ENCODE measurements around the gene PTBP1.
"Not testable (repeated sequence)": the region's sequence is repeated elsewhere in the genome, so short reads cannot be mapped to it uniquely, and the experiment has no call there.

PTBP1 gene

GRCh38 chr19:810077-810855, 13.0 kb downstream of the PTBP1 start:
- DNase-seq (ENCODE audit: low spot score) = no peak

GRCh38 chr19:810883-811489, 13.7 kb downstream of the PTBP1 start:
- DNase-seq (ENCODE audit: low spot score) = no peak

- DNase-seq (ENCODE audit: low spot score) = no peak
Observed at GRCh38 chr19:811506-812048, 14.3 kb downstream of the PTBP1 start.

- DNase-seq (ENCODE audit: low spot score) = no peak
Observed at GRCh38 chr19:812049-812746, 14.9 kb downstream of the PTBP1 start.

GRCh38 chr19:812747-813218, 15.5 kb downstream of the PTBP1 start:
- DNase-seq (ENCODE audit: low spot score) = no peak

GRCh38 chr19:813219-814151, 16.2 kb downstream of the PTBP1 start:
- no peak for DNase-seq (ENCODE audit: low spot score)

- DNase-seq (ENCODE audit: low spot score) = no peak
Observed at GRCh38 chr19:814152-815078, 17.2 kb downstream of the PTBP1 start.

GRCh38 chr19:815079-815774, 18.0 kb downstream of the PTBP1 start:
- DNase-seq (ENCODE audit: low spot score) = no peak

- no peak for DNase-seq (ENCODE audit: low spot score)
Observed at GRCh38 chr19:815775-816499, 18.7 kb downstream of the PTBP1 start.

GRCh38 chr19:816500-816857, 19.2 kb downstream of the PTBP1 start:
- DNase-seq (ENCODE audit: low spot score) = no peak

- DNase-seq (ENCODE audit: low spot score) = not testable (repeated sequence)
Observed at GRCh38 chr19:820212-820611, 23.0 kb downstream of the PTBP1 start.

- no peak for DNase-seq (ENCODE audit: low spot score)
Observed at GRCh38 chr19:821231-821824, 24.1 kb downstream of the PTBP1 start.

GRCh38 chr19:821825-822503, 24.7 kb downstream of the PTBP1 start, which contains the start of gene PLPPR3:
Gene PLPPR3 (minus strand): TSS chr19:821955. CDS start chr19:821559, 396 bp downstream.
- no peak for DNase-seq (ENCODE audit: low spot score)

- no peak for DNase-seq (ENCODE audit: low spot score)
Observed at GRCh38 chr19:823565-824121, 26.4 kb downstream of the PTBP1 start.

- DNase-seq (ENCODE audit: low spot score) = no peak
Observed at GRCh38 chr19:824885-825284, 27.6 kb downstream of the PTBP1 start.

GRCh38 chr19:825897-826644, 28.8 kb downstream of the PTBP1 start:
- DNase-seq (ENCODE audit: low spot score) = no peak

GRCh38 chr19:827314-827709, 30.1 kb downstream of the PTBP1 start:
- no peak for DNase-seq (ENCODE audit: low spot score)
